Embryonic facial prominence (tissue), 1 donor: ENCODE data around the gene ENPP7.
"Not testable (repeated sequence)": the region's sequence is repeated elsewhere in the genome, so short reads cannot be mapped to it uniquely, and the experiment has no call there.

ENCODE experiments used
- DNase-seq: peaks from one replicate; pipeline ENCODE4 v3.0.0-alpha.2; 2016; ENCODE audit errors: extremely low spot score

ENPP7 gene

DNA sequence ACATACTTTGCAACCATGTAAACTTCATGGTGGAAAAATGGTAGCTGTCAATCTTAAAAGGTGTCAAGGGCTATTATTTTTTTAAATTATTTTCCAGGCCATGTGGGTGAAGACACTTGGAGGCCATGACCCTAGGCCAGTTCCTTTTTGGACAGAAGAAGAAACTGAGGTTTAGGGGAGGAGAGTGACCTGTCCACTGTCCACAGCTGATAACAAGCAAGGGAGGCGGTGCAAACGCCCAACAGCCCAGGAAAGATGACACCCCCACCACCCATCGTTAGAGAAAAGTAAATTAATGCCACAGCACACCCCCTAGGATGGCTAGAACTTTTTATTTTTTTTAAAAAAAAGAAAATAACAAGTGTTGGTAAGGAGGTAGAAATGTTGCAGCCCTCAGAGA lies 19.2 kb downstream of the ENPP7 start:
- DNase-seq: no peak

DNA sequence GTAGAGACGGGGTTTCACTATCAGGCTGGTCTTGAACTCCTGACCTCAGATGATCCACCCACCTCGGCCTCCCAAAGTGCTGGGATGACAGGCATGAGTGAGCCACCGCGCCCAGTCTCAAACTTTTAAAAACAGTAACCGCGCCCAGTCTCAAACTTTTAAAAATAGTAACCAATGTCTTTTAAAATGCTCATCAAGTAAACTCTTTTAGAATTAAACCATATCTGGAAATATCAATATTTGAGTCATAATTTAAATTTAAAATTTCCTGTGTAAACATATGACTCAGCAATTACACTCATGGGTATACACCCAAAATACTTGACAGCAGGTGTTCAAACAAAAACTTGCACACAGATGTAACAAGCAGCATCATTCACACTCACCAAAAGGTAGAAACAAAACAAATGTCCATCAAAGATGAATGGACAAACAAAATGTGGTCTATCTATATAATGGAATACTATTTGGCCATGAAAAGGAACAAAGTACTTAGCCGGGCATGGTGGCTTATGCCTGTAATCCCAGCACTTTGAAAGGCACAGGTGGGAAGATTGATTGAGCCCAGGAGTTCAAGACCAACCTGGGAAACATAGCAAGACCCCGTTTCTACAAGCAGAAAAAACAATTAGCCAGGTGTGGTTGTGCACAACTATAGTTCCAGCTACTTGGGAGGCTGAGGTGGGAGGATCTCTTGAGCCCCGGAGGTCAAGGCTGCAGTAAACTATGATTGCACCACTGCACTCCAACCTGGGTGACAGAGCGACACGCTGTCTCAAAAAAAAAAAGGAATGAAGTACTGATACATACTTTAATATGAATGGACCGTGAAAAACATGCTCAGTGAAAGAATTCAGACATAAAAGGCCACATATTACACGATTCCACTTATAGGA lies 20.2 kb downstream of the ENPP7 start:
- no peak for DNase-seq

DNA sequence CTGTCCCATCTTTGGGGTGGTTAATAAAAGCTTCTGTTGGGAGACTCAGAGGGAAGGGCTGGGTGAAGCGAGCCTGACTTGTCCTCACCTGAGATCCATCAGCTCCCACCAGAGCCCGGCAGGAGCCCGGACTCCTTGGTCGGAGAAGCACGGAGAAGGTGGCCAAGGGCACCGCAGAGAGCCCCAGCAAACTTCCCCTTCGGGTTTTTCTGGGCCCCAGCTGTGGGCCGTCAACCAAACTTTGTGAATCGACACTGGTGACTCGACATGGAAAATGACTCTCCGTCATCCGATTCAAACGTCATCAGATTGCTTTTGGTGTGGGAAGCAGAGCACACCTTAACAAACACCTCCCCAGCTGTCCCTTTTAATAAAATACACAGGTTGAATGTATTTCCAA lies 21.4 kb downstream of the ENPP7 start:
- no peak for DNase-seq

DNA sequence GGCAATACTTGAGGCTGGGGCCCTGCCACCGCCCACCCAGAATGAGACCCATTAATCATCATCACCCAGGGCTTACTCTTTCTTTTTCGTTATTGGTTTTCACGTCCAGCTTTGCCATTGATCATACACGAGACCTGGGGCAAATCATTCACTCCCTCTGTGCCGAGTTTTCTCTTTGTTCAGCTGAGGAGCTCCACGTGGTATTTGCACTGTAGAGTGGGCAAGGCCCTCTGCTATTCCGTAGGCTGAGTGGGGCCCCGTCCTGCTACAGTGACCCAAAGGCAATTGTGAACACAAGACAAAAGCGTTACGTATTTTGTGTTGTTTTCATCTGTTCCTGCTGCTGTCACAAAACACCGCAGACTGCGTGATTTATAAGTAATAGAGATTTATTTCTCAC lies 23.6 kb downstream of the ENPP7 start:
- DNase-seq: no peak

DNA sequence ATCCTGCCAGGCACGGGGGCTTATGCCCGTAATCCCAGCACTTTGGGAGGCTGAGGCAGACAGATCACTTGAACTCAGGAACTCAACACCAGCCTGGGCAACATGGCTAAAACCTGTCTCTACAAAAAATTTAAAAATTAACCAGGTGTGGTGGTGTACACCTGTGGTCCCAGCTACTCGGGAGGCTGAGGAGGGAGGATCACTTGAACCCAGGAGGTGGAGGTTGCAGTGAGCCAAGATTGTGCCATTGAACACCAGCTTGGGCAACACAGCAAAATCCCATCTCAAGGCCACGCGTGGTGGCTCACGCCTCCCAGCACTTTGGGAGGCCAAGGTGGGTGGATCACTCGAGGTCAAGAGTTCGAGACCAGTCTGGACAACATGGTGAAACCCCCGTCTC lies 24.2 kb downstream of the ENPP7 start:
- not testable (repeated sequence) for DNase-seq

DNA sequence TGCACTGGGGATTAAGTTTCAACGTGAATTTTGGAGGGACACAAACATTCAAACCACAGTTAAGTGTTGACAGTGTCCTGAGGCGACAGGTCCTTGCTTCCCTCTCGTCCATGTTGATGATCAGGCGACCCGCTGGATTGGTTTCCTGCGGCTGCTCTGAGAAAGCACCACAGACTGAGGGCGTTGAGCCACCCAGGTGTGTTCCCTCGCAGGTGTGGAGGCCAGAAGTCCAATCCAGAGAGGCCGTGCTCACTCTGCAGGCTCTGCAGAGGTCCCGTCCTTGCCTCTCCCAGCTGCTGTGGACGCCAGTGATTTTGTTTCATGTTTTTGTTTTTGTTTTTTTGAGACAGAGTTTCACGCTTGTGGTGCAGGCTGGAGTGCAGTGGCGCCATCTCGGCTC lies 24.8 kb downstream of the ENPP7 start:
- DNase-seq: no peak

DNA sequence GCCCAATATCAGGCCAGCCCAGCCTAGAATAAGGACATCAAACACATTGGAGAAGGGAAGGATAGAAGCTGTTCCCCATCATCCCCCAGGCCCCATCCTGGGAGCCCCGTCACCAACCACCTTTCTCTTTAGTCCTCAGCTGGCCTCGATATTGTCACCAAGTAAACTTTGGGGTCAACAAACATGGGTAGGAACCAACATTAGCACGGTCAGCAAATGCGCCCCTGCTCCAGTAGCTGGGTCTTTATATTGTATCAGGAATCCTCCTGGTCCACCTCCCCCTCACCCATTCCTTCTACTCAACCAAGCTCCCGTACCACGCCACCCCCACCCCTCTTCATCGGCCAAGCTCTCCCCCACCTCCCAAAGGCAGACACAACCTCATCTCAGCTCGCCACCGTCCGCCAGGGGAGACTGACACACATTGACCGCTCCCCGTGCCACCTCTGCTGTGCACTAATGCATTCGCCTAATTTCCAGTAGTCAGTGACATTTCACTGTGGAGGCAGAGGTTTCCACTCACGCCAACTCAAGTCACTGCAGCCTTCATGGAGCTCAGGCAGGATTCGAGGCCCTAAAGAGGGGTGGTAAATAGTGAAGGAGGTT lies 26.5 kb downstream of the ENPP7 start:
- no peak for DNase-seq

DNA sequence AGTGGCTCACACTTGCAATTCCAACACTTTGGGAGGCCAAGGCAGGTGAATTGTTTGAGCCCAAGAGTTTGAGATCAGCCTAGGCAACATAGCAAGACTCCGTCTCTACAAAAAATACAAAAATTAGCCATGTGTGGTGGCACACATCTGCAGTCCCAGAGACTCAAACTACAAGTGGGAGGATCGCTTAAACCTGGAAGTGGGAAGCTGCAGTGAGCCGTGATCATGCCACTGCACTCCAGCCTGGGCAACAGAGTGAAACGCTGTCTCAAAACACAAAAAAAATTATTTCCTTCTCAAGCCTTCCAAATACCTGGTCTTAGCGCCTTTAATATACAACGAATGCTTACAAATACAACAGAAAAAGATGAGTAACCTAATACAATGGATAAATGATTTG lies 27.5 kb downstream of the ENPP7 start:
- no peak for DNase-seq

DNA sequence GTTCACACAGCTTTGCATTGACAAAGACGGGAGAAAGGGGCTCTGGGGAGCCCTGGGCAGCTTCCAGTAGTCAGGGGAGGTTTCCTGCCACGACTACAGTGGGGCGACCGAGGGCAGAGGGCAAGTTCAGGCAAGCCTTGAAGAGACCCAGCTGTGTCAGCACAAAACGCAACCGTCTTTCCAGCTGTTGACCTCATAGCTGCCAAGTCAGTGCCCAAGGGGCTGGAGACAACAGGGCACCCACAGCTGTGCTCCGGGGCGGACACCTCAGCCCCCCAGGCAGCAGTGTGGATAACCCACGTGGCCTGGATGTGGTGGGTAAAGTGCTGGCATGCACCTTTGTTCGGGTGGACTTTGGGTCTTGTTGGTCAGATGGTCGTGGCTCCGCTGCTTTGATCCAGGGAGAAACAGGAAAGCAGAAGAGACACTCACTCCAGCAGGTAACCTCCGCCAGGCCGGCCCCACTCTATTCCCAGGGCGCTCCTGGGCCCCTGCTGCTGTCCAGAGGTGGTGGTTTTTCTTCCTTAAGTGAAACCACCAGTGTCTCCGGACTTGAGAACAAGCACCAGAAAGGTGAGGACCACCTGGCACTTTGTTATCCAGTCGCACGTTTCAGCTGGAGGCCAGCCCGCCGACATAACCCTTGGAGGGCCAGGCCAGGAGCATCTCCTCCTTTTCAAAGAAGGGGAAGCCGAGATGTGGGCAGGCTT lies 29.6 kb downstream of the ENPP7 start:
- no peak for DNase-seq

DNA sequence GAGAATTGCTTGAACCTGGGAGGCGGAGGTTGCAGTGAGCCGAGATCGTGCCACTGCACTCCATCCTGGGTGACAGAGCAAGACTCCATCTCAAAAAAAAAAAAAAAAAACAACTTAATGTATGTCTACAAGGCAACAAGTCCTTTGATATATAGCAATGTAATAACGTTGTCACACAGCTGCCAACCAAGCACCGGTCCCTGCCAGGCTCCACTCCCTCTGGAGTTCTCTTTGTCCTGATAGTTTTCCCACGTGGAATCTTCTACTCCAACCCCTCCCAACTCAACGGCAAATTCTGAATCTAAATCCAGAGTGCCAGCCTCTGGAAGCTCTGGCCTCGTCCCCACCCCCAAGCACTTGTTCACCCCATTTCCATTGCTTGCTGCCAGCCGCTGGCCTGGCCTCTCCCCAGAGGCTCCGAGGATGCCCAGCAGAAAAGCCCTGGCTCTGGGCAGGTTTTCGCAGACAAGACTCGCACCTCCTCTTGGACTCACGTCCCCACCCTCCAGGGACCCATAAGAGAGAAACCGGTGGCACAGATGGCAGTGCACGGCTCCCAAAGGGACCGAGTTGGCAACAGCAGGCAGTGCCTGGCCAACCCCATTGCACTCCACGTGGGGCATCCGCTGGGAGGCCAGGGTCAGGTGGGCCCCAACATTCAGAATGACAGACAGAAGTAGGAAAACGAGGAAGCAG lies 31.3 kb downstream of the ENPP7 start:
- no peak for DNase-seq

DNA sequence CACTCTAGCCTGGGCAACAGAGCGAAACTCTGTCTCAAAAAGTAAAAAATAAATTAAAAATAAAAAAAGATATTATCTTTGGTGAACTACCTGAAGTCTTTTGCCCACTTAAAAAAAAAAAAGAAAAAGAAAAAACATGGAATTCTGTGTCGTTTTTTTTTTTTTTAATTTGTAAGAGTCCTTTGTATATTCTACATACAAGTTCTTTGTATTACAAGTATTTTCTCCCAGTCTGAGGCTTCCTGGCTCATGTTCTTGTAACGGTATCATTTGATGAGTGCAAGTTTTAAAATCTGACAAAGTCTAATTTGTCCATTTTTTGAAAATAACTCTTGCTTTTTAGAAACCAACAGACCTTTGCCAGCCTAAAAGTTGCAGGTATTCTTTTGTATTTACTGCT lies 35.0 kb downstream of the ENPP7 start:
- DNase-seq: no peak

DNA sequence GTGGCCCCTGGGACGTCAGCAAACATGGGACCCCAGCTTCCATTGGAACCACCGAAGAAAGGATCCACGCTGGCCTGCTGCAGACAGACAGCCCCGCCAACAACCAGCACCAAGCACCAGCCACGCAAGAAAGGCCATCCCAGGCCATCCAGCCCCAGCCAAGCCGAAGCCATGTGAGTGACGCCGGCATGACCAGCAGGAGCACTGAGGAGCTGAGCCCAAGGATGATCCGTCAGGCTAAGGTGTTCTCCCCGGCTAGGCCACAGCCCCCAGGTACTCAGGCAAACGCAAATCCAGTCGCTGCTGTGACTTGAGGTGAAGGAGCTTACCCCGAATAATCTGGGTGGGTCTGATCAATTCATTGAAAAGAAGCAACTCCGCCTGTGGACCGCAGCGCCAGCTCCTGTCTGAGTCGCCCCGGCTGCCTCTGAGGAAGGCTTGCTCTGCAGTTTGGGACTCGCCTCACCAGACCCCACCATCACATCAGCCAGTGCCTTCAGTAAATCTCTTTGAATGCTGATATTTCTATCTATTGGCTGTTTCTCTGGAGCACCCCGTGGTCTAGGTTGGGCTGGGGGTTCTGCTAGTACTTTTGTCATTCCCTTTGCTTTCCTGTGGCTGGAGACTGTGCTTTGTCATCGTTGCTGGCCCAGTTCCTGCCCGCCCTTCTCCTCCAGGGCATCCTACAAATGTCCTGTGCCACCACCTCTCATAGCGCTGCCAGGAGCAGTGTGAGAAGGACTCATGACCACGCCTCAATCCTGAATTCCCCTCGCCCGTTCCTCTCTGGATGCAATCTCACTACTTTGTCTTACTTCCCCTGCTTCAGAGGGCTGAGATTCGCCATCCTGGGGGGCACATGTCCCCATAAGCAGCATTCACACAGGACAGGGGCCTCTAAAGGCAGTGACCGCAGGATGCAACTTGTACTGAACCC lies 39.1 kb downstream of the ENPP7 start:
- no peak for DNase-seq

DNA sequence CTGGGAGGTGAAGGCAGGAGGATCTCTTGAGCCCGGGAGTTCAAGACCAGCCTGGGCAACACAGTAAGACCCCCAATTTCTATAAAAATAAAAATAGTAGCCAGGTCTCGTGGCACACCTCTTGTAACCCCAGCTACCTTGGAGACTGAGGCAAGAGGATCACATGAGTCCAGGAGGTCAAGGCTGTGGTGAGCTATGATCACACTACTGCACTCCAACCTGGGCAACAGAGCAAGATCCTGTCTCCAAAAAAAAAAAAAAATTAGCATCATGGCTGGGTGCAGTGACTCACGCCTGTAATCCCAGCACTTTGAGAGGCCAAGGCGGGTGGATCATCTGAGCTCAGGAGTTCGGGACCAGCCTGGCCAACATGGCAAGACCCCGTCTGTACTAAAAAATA lies 40.5 kb downstream of the ENPP7 start:
- DNase-seq: no peak

DNA sequence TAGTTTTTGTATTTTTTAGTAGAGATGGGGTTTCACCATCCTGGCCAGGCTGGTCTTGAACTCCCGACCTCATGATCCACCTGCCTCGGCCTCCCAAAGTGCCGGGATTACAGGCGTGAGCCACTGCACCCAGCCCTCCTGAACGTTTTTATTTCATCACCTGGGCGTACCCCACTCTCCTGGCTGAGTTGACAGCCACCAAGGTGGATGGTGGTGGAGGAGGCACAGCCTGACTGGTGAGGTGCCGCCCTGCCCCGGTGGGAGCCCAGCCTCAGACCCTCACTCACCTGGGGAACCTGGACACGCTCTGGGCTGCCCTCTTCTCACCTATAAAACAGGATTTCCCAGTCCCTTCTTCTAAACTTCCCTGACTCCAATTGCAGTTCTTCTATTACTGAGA lies 42.0 kb downstream of the ENPP7 start:
- not testable (repeated sequence) for DNase-seq

DNA sequence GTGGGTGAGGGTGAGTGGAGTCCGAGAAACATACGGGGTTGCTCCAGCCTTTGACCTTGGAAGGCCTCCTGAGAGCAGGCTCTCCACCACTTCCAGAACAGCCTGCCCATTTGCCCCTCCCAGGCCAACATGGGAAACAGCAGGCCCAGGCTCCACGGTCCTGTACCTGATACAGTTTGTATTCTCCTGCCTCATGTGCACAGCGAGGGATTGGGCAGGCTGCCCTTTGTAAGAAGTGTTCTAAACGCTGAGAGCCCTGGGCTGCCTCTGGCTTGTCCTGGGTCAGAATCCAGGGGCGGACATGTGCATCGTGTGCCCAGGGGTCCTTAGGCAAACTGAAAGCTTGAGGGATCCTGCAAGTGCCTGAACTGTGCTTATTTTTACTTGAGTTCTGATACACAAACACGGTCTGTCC lies 43.8 kb downstream of the ENPP7 start:
- DNase-seq: no peak

DNA sequence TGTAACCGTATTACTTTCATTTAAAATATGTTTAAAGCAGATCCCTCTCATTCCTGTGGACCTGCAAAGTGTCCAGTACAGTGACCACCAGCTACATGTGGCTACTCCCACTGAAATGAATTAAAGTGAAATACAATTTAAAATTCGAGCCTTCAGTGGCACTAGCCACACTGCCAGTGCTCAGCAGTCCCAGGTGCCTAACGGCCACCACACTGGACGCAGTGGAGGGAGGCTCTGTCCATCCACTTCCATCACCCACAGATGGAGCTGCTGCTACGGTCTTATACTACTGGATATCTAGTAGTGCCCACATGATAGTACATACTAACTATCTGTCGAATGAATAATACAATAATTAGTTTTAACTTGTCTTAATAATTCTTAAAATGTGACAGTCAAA lies 44.9 kb downstream of the ENPP7 start:
- no peak for DNase-seq

DNA sequence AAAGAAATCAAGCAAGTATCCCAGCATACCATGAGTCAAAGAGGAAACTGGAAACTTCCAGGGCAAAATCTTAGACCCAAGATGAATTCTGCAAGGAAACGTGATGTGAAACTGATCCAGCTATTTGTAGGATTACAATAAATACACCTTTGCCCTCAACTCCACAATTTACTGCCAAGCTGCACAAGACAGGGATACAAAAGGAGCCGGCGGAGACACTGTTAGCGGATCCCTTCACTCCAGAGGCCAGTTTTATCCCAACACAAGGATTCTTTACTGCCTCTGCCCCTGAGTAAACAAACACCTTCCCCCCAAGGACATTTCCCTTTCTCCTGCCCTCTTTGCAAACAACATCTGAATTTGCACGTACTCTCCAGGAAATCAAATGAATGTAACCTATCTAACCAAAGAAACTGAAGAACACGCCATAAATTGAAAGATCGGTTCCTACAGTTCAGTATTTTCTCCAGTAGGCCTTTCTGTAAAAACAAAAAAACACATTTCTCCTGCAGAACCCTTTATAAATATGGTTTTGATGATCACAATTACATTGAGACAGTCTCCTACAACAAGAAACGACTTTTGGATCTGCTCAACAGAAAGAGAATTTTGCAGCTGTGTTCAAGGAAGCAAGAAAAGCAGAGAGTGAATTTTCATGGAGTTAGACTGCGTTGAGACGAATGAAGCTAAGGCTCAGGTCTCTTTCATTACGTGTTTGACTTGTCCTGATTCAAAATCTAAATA lies 45.8 kb downstream of the ENPP7 start:
- DNase-seq: no peak

DNA sequence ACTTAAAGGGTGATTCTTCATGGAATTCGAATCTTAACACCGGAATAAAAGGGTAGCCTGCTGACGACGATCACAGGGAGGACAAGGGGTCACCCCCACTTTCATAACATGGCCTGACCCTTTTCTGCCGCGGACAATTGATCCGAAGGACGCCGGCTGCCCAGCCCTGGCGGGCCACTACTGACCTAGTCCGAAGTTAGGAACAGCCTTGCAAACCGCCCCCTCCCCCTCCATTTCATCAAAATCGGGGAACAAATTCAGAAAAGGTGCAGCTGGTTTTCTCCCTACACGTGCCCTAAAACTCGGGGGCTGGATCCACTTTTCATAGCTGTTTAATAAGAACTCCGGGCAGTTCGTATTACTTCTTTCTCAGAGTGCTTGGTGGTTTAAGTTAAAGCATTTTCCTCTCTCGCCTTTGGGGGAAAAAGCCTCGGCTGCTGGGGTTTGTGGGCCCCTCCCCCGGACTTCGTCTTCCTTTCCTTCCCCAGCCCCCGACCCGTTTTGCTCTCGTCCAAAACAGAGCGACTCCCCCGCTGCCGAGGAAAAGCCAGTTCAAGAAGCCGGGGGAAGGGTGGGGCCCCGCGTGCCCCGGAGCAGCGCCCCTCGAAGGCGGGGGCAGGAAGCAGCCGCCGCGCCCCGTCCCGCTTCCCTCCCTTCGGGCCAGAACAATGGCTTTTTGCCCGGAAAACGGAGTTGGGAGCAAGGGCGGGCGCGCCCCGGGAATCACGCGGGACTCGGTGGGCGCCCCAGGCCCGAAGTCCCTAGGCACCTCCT lies 46.6 kb downstream of the ENPP7 start:
- DNase-seq: no peak

DNA sequence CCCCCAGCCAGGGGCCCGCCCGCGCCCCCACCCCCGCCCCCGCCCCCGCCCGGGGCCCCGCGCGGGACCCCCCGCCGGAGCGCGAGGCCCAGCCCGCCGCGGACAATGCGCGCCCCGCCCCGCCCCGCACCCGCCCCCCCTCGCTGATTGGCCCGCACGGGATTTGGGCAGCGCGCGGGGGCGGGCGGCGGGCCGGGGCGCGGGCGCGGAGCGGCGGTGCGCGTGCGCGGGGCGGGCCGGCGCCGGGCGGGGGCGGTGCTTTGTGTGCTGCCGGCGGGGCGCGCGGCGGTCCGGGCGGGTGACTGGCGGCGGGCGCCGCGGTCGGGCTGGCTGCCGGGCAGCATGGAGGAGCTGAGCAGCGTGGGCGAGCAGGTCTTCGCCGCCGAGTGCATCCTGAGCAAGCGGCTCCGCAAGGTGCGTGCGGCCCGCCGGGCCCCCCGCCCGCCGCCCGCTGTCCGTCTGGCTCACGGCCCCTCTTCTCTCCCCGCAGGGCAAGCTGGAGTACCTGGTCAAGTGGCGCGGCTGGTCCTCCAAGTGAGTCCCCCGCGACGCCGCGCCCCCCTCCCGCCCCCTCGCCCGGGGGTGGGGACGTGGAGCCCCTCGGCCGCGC lies 47.3 kb downstream of the ENPP7 start, which contains the start of gene CBX2:
Gene CBX2, plus strand, starts transcription at position 255 of the 610 bp plus-strand sequence. Its CDS starts 88 bp downstream, at position 343.
- no peak for DNase-seq
